H1 (cell line): ENCODE results near the gene FOXK1. TPM values are rescaled to one million over a fixed set of nuclear protein-coding genes. Genes with fewer than 3 reads are reported as not detected.

ENCODE experiments used
- CTCF ChIA-PET: fragments of 300-600 bp; sonication (Branson Sonifier 250); formaldehyde crosslinking; loops from one replicate; lab custom pipeline; 2021; ENCODE audit not compliant: partially characterized antibody; lab: Charles Lee
- POLR2A ChIA-PET: fragments of 300-600 bp; sonication (Branson Sonifier 250); formaldehyde crosslinking; loops from one replicate; lab custom pipeline; 2021; ENCODE audit warnings: inconsistent platforms; ENCODE audit not compliant: partially characterized antibody; lab: Charles Lee
- DNase-seq, 2 experiments: peaks; one replicate each; pipeline versions ENCODE4 v3.0.0 to v3.0.0-alpha.2; 2010 to 2022; ENCODE audit warnings: low spot score in 2 of 2, low read depth in 1 of 2, mixed read lengths in 1 of 2
- FAIRE-seq: peaks from 2 replicates; lab custom pipeline; 2011; peaks lifted over from hg19 to GRCh38; lab: Jason Lieb, UNC
- H2AFZ ChIP-seq: 2 replicates; pipeline ENCODE4 v1.8.1; 2012; ENCODE audit warnings: low read length, inconsistent platforms
- H2AK5ac ChIP-seq: 2 replicates; pipeline ENCODE4 v1.6.1; 2013; ENCODE audit warnings: low read depth, low read length
- H2BK120ac ChIP-seq: replicated peaks from 2 replicates; pipeline ENCODE3; 2013; ENCODE audit warnings: low read depth, low read length, inconsistent platforms
- H2BK12ac ChIP-seq: 2 replicates; pipeline ENCODE4 v1.6.1; 2013; ENCODE audit warnings: low read depth, low read length
- H2BK15ac ChIP-seq: 2 replicates; pipeline ENCODE4 v1.6.1; 2013; ENCODE audit warnings: low read length
- H2BK20ac ChIP-seq: 2 replicates; pipeline ENCODE4 v1.6.1; 2013; ENCODE audit warnings: low read length
- H2BK5ac ChIP-seq: 2 replicates; pipeline ENCODE4 v1.6.1; 2013; ENCODE audit warnings: low read depth, low read length
- H3K14ac ChIP-seq: 2 replicates; pipeline ENCODE4 v1.6.1; 2013; ENCODE audit warnings: inconsistent platforms; ENCODE audit not compliant: insufficient read length
- H3K18ac ChIP-seq: 2 replicates; pipeline ENCODE4 v1.6.1; 2013; ENCODE audit warnings: low read length; ENCODE audit errors: extremely low read depth
- H3K23ac ChIP-seq: 2 replicates; pipeline ENCODE4 v1.6.1; 2013; ENCODE audit warnings: inconsistent platforms; ENCODE audit not compliant: insufficient read length
- H3K23me2 ChIP-seq: 2 replicates; pipeline ENCODE4 v1.6.1; 2013; ENCODE audit warnings: low read depth, low read length
- H3K27ac ChIP-seq: 2 replicates; pipeline ENCODE4 v1.6.1; 2011; ENCODE audit warnings: low read depth, low read length, inconsistent platforms
- H3K27me3 ChIP-seq, 4 experiments: replicated peaks in 1 of 4; 1 replicate in 1 of 4; 2 replicates in 3 of 4; pipeline versions ENCODE4 v1.6.1 to v1.8.1; 2011 to 2013; ENCODE audit warnings: low read length in 3 of 4, mild to moderate bottlenecking in 3 of 4, inconsistent platforms in 2 of 4, mixed read lengths in 2 of 4, moderate library complexity in 1 of 4; ENCODE audit not compliant: control insufficient read depth in 3 of 4, insufficient read depth in 3 of 4; ENCODE audit errors: extremely low read depth in 1 of 4
- H3K36me3 ChIP-seq, 4 experiments: 2 replicates each; pipeline versions ENCODE4 v1.6.1 to v1.8.1; 2011 to 2013; ENCODE audit warnings: mild to moderate bottlenecking in 4 of 4, low read length in 3 of 4, moderate library complexity in 2 of 4, control low read depth in 1 of 4, inconsistent platforms in 1 of 4; ENCODE audit not compliant: insufficient read depth in 4 of 4, control insufficient read depth in 2 of 4
- H3K4ac ChIP-seq: replicated peaks from 2 replicates; pipeline ENCODE3; 2013; ENCODE audit warnings: low read length, low read depth, mixed read lengths, inconsistent platforms; ENCODE audit not compliant: insufficient read length
- H3K4me1 ChIP-seq, 4 experiments: replicated peaks in 1 of 4; 1 replicate in 1 of 4; 2 replicates in 3 of 4; pipeline versions ENCODE4 v1.6.1 to v1.8.1; 2011 to 2013; ENCODE audit warnings: low read length in 3 of 4, inconsistent platforms in 2 of 4, mixed read lengths in 1 of 4; ENCODE audit not compliant: insufficient read depth in 4 of 4, control insufficient read depth in 3 of 4
- H3K4me2 ChIP-seq, 2 experiments: 2 replicates each; pipeline versions ENCODE4 v1.6.1 to v1.8.1; 2011 to 2013; ENCODE audit warnings: low read depth in 2 of 2, low read length in 2 of 2, control low read depth in 1 of 2, inconsistent platforms in 1 of 2, mild to moderate bottlenecking in 1 of 2; ENCODE audit not compliant: insufficient read depth in 1 of 2
- H3K4me3 ChIP-seq, 4 experiments: fragments of 200-600, 300-600 bp in 1 of 4; sonication (generic), shearing (Covaris generic), sonication (Bioruptor Twin) in 1 of 4; 2 replicates each; pipeline versions ENCODE4 v1.5.1 to v1.8.1; 2011 to 2016; ENCODE audit warnings: low read length in 4 of 4, low read depth in 3 of 4, control low read depth in 2 of 4, inconsistent platforms in 2 of 4, mild to moderate bottlenecking in 2 of 4, mixed read lengths in 1 of 4, moderate library complexity in 1 of 4; ENCODE audit not compliant: insufficient read depth in 2 of 4; ENCODE audit errors: extremely low read depth in 1 of 4
- H3K56ac ChIP-seq: replicated peaks from 2 replicates; pipeline ENCODE3; 2013; ENCODE audit warnings: low read depth, mild to moderate bottlenecking, mixed read lengths, low read length, inconsistent platforms; ENCODE audit not compliant: insufficient read length
- H3K79me1 ChIP-seq: 2 replicates; pipeline ENCODE4 v1.6.1; 2013; ENCODE audit warnings: low read depth, low read length, control low read depth
- H3K79me2 ChIP-seq, 2 experiments: 2 replicates each; pipeline versions ENCODE4 v1.6.1 to v1.8.1; 2012 to 2013; ENCODE audit warnings: low read length in 2 of 2, mild to moderate bottlenecking in 2 of 2, inconsistent platforms in 1 of 2; ENCODE audit not compliant: insufficient read depth in 2 of 2, control insufficient read depth in 1 of 2
- H3K9ac ChIP-seq, 4 experiments: replicated peaks in 1 of 4; 1 replicate in 1 of 4; 2 replicates in 3 of 4; pipeline versions ENCODE4 v1.6.1 to v1.8.1; 2011 to 2013; ENCODE audit warnings: low read depth in 3 of 4, low read length in 3 of 4, control low read depth in 2 of 4, mild to moderate bottlenecking in 2 of 4, moderate library complexity in 2 of 4, inconsistent platforms in 1 of 4; ENCODE audit errors: extremely low read depth in 1 of 4
- H3K9me3 ChIP-seq, 2 experiments: 2 replicates each; pipeline versions ENCODE4 v1.6.1 to v1.8.1; 2012 to 2013; ENCODE audit warnings: mild to moderate bottlenecking in 2 of 2, moderate library complexity in 2 of 2, control low read depth in 1 of 2, inconsistent platforms in 1 of 2, low read depth in 1 of 2, low read length in 1 of 2, mixed read lengths in 1 of 2; ENCODE audit not compliant: insufficient read depth in 2 of 2
- H4K20me1 ChIP-seq, 2 experiments: replicated peaks in 1 of 2; 2 replicates each; pipeline versions ENCODE3 to v1.8.1; 2011 to 2013; ENCODE audit warnings: inconsistent platforms in 2 of 2, low read length in 2 of 2, mild to moderate bottlenecking in 1 of 2; ENCODE audit not compliant: insufficient read depth in 2 of 2, control insufficient read depth in 1 of 2
- H4K5ac ChIP-seq: 2 replicates; pipeline ENCODE4 v1.6.1; 2013; ENCODE audit warnings: low read length, low read depth, mixed read lengths, inconsistent platforms; ENCODE audit not compliant: insufficient read length
- H4K8ac ChIP-seq: 2 replicates; pipeline ENCODE4 v1.8.0; 2013; ENCODE audit warnings: mild to moderate bottlenecking, moderate library complexity, low read length, inconsistent platforms; ENCODE audit not compliant: insufficient read depth; ENCODE audit errors: extremely low read depth
- H4K91ac ChIP-seq: replicated peaks from 2 replicates; pipeline ENCODE3; 2013; ENCODE audit warnings: low read length, mixed read lengths, inconsistent platforms; ENCODE audit not compliant: insufficient read length
- EZH2 ChIP-seq: fragments of 200-600 bp; sonication (generic); IDR thresholded peaks from 2 replicates; pipeline ENCODE4 v1.7.1; 2012; ENCODE audit warnings: low read depth, mild to moderate bottlenecking, moderate library complexity, low read length, inconsistent platforms; ENCODE audit not compliant: severe bottlenecking
- FOSL1 ChIP-seq: IDR thresholded peaks from 2 replicates; pipeline ENCODE4 v1.6.1; 2011; ENCODE audit warnings: mild to moderate bottlenecking, low read depth, low read length, moderate library complexity; ENCODE audit not compliant: insufficient read depth
- GTF2F1 ChIP-seq: IDR thresholded peaks from 2 replicates; pipeline ENCODE4 v1.6.1; 2012; ENCODE audit warnings: low read depth, low read length, improper control_type of control experiment, borderline replicate concordance
- POLR2A ChIP-seq, 2 experiments: IDR thresholded peaks; 1 replicate in 1 of 2; 2 replicates in 1 of 2; pipeline ENCODE4 v1.6.1; 2011; ENCODE audit warnings: low read depth in 2 of 2, low read length in 2 of 2, mild to moderate bottlenecking in 2 of 2; ENCODE audit errors: control extremely low read depth in 1 of 2
- RNF2 ChIP-seq: fragments of 200-900, 300-1000 bp; sonication (generic); IDR thresholded peaks from 2 replicates; pipeline ENCODE4 v1.7.1; 2016; ENCODE audit warnings: borderline replicate concordance, low read depth, mild to moderate bottlenecking, antibody characterized with exemption, low read length; ENCODE audit not compliant: poor library complexity, severe bottlenecking; ENCODE audit errors: missing control alignments
- SIN3A ChIP-seq, 2 experiments: IDR thresholded peaks in 1 of 2; conservative IDR thresholded peaks in 1 of 2; 2 replicates each; pipeline ENCODE4 v1.6.1; 2011 to 2012; ENCODE audit warnings: low read length in 2 of 2, improper control_type of control experiment in 1 of 2, low read depth in 1 of 2, mild to moderate bottlenecking in 1 of 2
- SIX5 ChIP-seq: IDR thresholded peaks from 2 replicates; pipeline ENCODE4 v1.6.1; 2011; ENCODE audit warnings: mild to moderate bottlenecking, low read depth, low read length
- WGBS, 2 experiments: shearing (Covaris generic) in 1 of 2; methylation state at CpG; one replicate each; pipeline versions ENCODE4 v1.1.6 to v1.1.7; 2013 to 2015; ENCODE audit warnings: low lambda C conversion rate in 2 of 2, mixed read lengths in 2 of 2, inconsistent platforms in 1 of 2, low coverage in 1 of 2, missing lambda C conversion rate in 1 of 2; ENCODE audit not compliant: insufficient replicate concordance in 2 of 2, insufficient coverage in 1 of 2, insufficient read length in 1 of 2; ENCODE audit errors: extremely low coverage in 1 of 2, missing lambda C conversion rate in 1 of 2; 5-methylcytosine and 5-hydroxymethylcytosine counted together
- polyA plus RNA-seq, 7 experiments: library from polyadenylated mRNA; depleted of rRNA in 3 of 7; stranded (reverse) in 5 of 7; unstranded in 2 of 7; fragments of >200 nt in 5 of 7; fragments of 200-250 nt in 2 of 7; gene quantifications; 1 replicate in 5 of 7; 2 replicates in 1 of 7; 4 replicates in 1 of 7; pipeline versions ENCODE4 v1.2.1 to v1.2.3, GENCODE V29; 2011 to 2013; ENCODE audit warnings: missing spikeins in 2 of 7, mixed read lengths in 2 of 7
- total RNA-seq: library from RNA; stranded (reverse); fragmentation: NEBNext Ultra II Directional; extraction: Animal tissue kit (Norgen Biotek cat#: 25700); gene quantifications from 2 replicates; pipeline ENCODE4 v1.2.1, GENCODE V29; 2021

The FOXK1 gene
- total and polyA plus RNA-seq, 2 of the 8 experiments (the other 6 are each of a cell fraction or from before 2014, with no cell fraction given), result 2.0 to 8.5 TPM

- H4K5ac ChIP-seq, result no peak overlapping the region
- no peak overlapping the region for H3K14ac ChIP-seq
- 88% methylated on average over 16 of the region's 19 CpGs; no CpG with 5 or more reads in 1 of the 2 experiments for WGBS, 2 experiments
- no peak for FAIRE-seq
- ChIA-PET POLR2A (no interaction called here), CTCF (no interaction called here)
- no peaks in the 10 kb centered on the region for H3K79me2 ChIP-seq
- no peak overlapping the region for H3K56ac ChIP-seq
- no peaks in the 10 kb centered on the region for H3K27me3 ChIP-seq
- no peak overlapping the region for H3K9ac ChIP-seq
- H3K4me1 ChIP-seq, result no peaks in the 10 kb centered on the region; a peak in 1 of 7 replicates
- no peak for DNase-seq
- no peak overlapping the region for H2BK20ac ChIP-seq
- no peak overlapping the region for H2BK15ac ChIP-seq
- TF ChIP-seq EZH2, result no peak
- no peak for TF ChIP-seq SIX5
- no peak for TF ChIP-seq SIN3A (conservative IDR thresholded peaks at IDR 0.05 in 1 of 2, IDR thresholded peaks at IDR 0.05 in 1 of 2; ENCODE audit: low read depth in 1 of 2, low read length in 2 of 2)
- TF ChIP-seq FOSL1, result no peak
- no peak for TF ChIP-seq GTF2F1
- TF ChIP-seq RNF2, result no peak
- TF ChIP-seq POLR2A (IDR thresholded peaks at IDR 0.05; ENCODE audit: control extremely low read depth in 1 of 2, low read depth in 2 of 2, low read length in 2 of 2), result no peak
- H3K23ac ChIP-seq, result no peak overlapping the region
- 0 out of 2 replicates have a peak overlapping the region, but pooled peaks have one; percentile 64 for H4K8ac ChIP-seq
- H4K20me1 ChIP-seq, result peaks cover 14 to 16% of the 10 kb centered on the region in 2 experiments
- no peak overlapping the region for H3K4me2 ChIP-seq
- H2AFZ ChIP-seq, result no peak overlapping the region
- H3K36me3 ChIP-seq, result no peaks in the 10 kb centered on the region
- peaks cover 2% of the 10 kb centered on the region for H3K79me1 ChIP-seq
- H2AK5ac ChIP-seq, result no peak overlapping the region
- H3K23me2 ChIP-seq, result no peaks in the 10 kb centered on the region
- H3K4ac ChIP-seq, result no peak overlapping the region
- H3K9me3 ChIP-seq, result no peaks in the 10 kb centered on the region
- H3K27ac ChIP-seq, result no peak overlapping the region
- no peak overlapping the region for H2BK5ac ChIP-seq
- no peak overlapping the region for H3K4me3 ChIP-seq
- no peak overlapping the region for H3K18ac ChIP-seq
- H4K91ac ChIP-seq, result no peak overlapping the region
- no peak overlapping the region for H2BK120ac ChIP-seq
- H2BK12ac ChIP-seq, result no peak overlapping the region
Observed at GRCh38 chr7:4729266-4729665, 47.2 kb downstream of the FOXK1 start.
